Tibial nerve (tissue), 4 donors: ENCODE results near the gene PLBD1. TPM values are rescaled to one million over a fixed set of nuclear protein-coding genes. Genes with fewer than 3 reads are reported as not detected.

Source experiments
- DNase-seq, 2 donors: peaks; one replicate each; pipeline ENCODE4 v3.0.0-alpha.2; 2019; ENCODE audit warnings: low spot score in 2 of 2
- H3K27ac ChIP-seq, 4 donors: fragments of 200-600 bp; sonication (generic) in 3 of 4; one replicate each; pipeline ENCODE4 v1.5.1; 2017 to 2019; ENCODE audit warnings: mild to moderate bottlenecking in 1 of 4
- H3K27me3 ChIP-seq, 2 donors: fragments of 200-600 bp; sonication (generic) in 1 of 2; one replicate each; pipeline versions ENCODE4 v1.5.1 to v1.6.0; 2017 to 2019
- H3K36me3 ChIP-seq, 3 donors: fragments of 200-600 bp; sonication (generic); one replicate each; pipeline ENCODE4 v1.5.1; 2018 to 2019
- H3K4me1 ChIP-seq, 4 donors: fragments of 200-600 bp; sonication (generic) in 3 of 4; one replicate each; pipeline ENCODE4 v1.5.1; 2017 to 2019
- H3K4me3 ChIP-seq, 4 donors: fragments of 200-600 bp; sonication (generic) in 3 of 4; one replicate each; pipeline ENCODE4 v1.5.1; 2017 to 2019; ENCODE audit warnings: mild to moderate bottlenecking in 1 of 4, moderate library complexity in 1 of 4
- H3K9me3 ChIP-seq, 4 donors: fragments of 200-600 bp; sonication (generic) in 3 of 4; one replicate each; pipeline ENCODE4 v1.5.1; 2017 to 2019
- EP300 ChIP-seq, 2 donors: sonication (generic); formaldehyde crosslinking; IDR thresholded peaks; one replicate each; pipeline ENCODE4 v1.6.1; 2017; ENCODE audit warnings: antibody characterized with exemption in 2 of 2, mild to moderate bottlenecking in 1 of 2
- POLR2A ChIP-seq, 2 donors: fragments of 450-650 bp; IDR thresholded peaks; one replicate each; pipeline ENCODE4 v1.6.1; 2017; ENCODE audit warnings: antibody characterized with exemption in 2 of 2, mild to moderate bottlenecking in 2 of 2, moderate library complexity in 2 of 2
- WGBS, 2 donors: methylation state at CpG; one replicate each; pipeline ENCODE4 v1.1.5; 2018; 5-methylcytosine and 5-hydroxymethylcytosine counted together
- total RNA-seq, 4 donors: library from RNA; depleted of rRNA; stranded (reverse); fragments of >200 nt; gene quantifications; one replicate each; pipeline ENCODE4 v1.1.0, GENCODE V29; 2016
- TF ChIP-seq, protein P1 (sequence below), 5 experiments: fragments of 200-600 bp in 3 of 5; fragments of 450-650 bp in 2 of 5; sonication (generic) in 3 of 5; IDR thresholded peaks; one replicate each; pipeline ENCODE4 v1.5.1; 2016 to 2019; ENCODE audit warnings: antibody characterized with exemption in 5 of 5, mild to moderate bottlenecking in 3 of 5, moderate library complexity in 2 of 5

PLBD1 gene
- total RNA-seq, 4 donors from 2014 or later, result 4.8 to 12.0 (median 8.6) TPM

DNA sequence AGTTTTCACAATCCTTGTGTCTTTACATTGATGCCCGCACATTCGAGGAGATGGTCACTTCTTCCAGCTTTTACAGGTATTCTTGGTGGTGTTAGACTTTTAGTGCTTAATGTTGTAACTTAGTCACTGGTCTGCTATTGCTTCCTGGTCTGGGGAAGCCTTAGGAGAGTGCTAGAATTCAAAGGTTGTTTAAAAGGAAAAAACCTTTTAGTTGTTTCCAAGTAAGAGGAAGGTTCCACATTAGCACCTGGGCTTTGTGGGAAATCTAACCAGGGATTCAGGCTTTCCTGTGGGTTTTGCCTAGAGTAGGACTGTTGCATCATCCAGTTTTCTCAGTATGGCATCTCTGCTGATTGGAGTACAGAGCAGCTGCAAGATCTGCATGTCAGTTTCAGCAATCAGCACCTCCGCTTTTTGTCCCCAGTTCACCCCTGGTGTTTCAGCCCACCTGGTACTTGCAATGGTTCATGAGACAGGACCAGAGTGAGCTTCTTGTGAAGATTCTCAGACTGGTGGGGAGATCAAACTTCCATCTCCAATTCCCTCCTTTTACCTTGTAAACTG, 44.0 kb upstream of the PLBD1 start:
- Histone ChIP-seq H3K36me3 (no peaks in the 10 kb centered on the region), H3K27me3 (no peaks in the 10 kb centered on the region), H3K4me3 (no peak overlapping the region), H3K9me3 (peaks cover 0 to 31% (median 8%) of the 10 kb centered on the region in 4 donors), H3K4me1 (peaks cover 0 to 11% (median 0%) of the 10 kb centered on the region in 4 donors), H3K27ac (no peak overlapping the region)
- DNase-seq, result no peak
- TF ChIP-seq EP300 (IDR thresholded peaks at IDR 0.05), result no peak
- TF ChIP-seq POLR2A (IDR thresholded peaks at IDR 0.05), result no peak
- TF ChIP-seq, protein P1, sequence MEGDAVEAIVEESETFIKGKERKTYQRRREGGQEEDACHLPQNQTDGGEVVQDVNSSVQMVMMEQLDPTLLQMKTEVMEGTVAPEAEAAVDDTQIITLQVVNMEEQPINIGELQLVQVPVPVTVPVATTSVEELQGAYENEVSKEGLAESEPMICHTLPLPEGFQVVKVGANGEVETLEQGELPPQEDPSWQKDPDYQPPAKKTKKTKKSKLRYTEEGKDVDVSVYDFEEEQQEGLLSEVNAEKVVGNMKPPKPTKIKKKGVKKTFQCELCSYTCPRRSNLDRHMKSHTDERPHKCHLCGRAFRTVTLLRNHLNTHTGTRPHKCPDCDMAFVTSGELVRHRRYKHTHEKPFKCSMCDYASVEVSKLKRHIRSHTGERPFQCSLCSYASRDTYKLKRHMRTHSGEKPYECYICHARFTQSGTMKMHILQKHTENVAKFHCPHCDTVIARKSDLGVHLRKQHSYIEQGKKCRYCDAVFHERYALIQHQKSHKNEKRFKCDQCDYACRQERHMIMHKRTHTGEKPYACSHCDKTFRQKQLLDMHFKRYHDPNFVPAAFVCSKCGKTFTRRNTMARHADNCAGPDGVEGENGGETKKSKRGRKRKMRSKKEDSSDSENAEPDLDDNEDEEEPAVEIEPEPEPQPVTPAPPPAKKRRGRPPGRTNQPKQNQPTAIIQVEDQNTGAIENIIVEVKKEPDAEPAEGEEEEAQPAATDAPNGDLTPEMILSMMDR (IDR thresholded peaks at IDR 0.05), result no peak
- 92 to 93% methylated on average over 3 of the region's 3 CpGs for WGBS, 2 donors

DNA sequence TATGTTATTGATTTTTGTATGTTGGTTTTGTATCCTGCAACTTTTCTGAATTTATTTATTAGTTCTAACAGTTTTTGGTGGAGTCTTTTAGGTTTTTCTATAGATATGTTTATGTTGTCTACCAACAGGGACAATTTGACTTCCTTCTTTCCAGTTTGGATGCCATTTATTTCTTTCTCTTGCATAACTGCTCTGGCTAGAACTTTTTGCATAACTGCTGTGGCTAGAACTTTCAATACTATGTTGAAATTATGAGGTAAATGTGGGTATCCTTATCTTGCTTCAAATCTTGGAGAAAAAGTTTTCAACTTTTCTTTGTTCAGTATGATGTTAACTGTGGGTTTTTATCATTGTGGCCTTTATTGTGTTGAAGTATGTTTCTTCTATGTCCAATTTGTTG, 39.9 kb upstream of the PLBD1 start:
- H3K36me3 ChIP-seq, result no peaks in the 10 kb centered on the region
- peaks cover 0 to 72% (median 18%) of the 10 kb centered on the region in 4 donors for H3K9me3 ChIP-seq
- H3K4me1 ChIP-seq, result no peaks in the 10 kb centered on the region
- H3K4me3 ChIP-seq, result no peak overlapping the region
- DNase-seq, result no peak
- no peak overlapping the region for H3K27ac ChIP-seq
- TF ChIP-seq, protein P1 (IDR thresholded peaks at IDR 0.05), result no peak
- TF ChIP-seq POLR2A (IDR thresholded peaks at IDR 0.05), result no peak
- TF ChIP-seq EP300 (IDR thresholded peaks at IDR 0.05), result no peak
- no peaks in the 10 kb centered on the region for H3K27me3 ChIP-seq

DNA sequence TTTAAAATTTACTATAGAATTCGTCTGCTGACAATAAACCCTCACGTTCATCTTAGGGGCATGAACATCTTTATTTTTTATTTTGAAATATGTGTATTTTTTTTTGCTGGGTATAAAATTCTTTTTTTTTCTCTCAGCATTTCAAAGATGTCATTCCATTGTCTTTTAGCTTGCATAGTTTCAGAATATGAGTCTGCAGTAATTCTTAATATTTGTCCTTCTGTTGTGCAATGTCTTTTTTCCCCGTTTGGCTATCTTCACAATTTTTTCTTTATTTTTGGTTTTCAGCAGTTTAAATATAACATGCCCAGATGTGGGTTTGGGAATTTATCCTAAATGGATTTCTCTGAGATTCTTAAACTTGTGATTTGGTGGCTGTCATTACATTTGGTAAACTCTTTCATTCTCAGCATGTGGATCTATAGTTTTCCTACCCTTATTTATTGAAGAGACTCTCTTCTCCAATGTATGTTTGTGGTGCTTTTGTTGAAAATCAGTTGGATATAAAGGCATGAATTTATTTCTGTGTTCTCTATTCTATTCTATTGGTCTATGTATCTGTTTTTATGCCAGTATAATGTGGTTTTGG, 37.8 kb upstream of the PLBD1 start:
- Histone ChIP-seq H3K4me1 (no peaks in the 10 kb centered on the region), H3K27ac (no peak overlapping the region), H3K27me3 (no peaks in the 10 kb centered on the region), H3K4me3 (no peak overlapping the region), H3K9me3 (peaks cover 0 to 75% (median 21%) of the 10 kb centered on the region in 4 donors), H3K36me3 (no peaks in the 10 kb centered on the region)
- TF ChIP-seq POLR2A (IDR thresholded peaks at IDR 0.05) (no peak), EP300 (IDR thresholded peaks at IDR 0.05) (no peak)
- TF ChIP-seq, protein P1 (IDR thresholded peaks at IDR 0.05), result no peak
- WGBS, 2 donors, result 85% methylated on average over 3 of the region's 3 CpGs
- DNase-seq, result no peak

DNA sequence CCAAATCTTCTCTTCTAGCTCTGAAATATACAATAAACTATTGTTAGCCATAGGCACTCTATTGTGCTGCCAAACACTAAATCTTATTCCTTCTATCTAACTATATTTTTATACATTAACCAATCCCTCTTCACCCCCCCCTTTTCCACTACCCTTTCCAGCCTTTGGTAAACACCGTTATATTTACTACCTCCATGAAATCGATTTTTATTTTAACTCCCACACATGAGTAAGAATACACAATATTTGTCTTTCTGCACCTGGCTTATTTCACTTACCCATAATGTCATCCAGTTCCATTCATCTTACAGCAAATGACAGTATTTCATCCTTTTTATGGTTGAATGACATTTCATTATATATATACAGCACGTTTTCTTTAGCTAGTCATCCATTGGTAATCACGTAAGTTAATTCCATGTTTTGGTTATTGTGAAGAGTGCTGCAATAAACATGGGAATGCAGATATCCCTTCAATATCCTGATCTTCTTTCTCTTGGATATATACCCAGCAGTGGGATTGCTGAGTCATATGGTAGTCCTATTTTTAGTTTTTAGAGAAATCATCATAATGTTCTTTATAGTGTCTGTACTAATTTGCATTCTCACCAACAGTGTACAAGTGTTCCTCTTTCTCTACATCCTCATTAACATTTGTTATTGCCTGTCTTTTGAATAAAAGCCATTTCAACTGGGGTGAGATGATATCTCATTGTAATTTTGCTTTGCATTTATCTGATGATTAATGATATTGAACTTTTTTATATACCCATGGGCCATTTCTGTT, 34.2 kb upstream of the PLBD1 start:
- Histone ChIP-seq H3K9me3 (peaks cover 0 to 66% (median 13%) of the 10 kb centered on the region in 4 donors), H3K27ac (no peak overlapping the region), H3K36me3 (no peaks in the 10 kb centered on the region), H3K4me3 (no peak overlapping the region), H3K27me3 (no peaks in the 10 kb centered on the region), H3K4me1 (no peaks in the 10 kb centered on the region)
- TF ChIP-seq, protein P1 (IDR thresholded peaks at IDR 0.05), result no peak
- TF ChIP-seq EP300 (IDR thresholded peaks at IDR 0.05) (no peak), POLR2A (IDR thresholded peaks at IDR 0.05) (no peak)
- WGBS, 2 donors, result 78 to 90% methylated on average over 4 of the region's 4 CpGs
- no peak for DNase-seq

DNA sequence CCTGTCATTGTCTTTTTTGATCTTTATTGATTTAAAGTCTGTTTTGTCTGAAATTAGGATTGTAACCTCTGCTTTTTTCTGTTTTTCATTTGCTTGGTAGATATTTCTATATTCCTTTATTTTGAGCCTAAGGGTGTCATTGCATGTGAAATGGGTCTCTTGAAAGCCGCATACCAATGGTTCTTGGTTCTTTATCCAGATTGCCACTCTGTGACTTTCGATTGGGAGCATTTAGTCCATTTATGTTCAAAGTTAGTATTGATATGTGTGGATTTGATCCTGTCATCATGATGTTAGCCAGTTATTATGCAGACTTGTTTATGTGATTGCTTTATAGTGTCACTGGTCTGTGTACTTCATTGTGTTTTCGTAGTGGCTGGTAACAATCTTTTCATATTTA, 29.8 kb upstream of the PLBD1 start:
- Histone ChIP-seq H3K27me3 (no peaks in the 10 kb centered on the region), H3K4me3 (no peak overlapping the region), H3K36me3 (no peaks in the 10 kb centered on the region), H3K27ac (no peak overlapping the region), H3K9me3 (peaks cover 0 to 40% (median 5%) of the 10 kb centered on the region in 4 donors), H3K4me1 (no peaks in the 10 kb centered on the region)
- TF ChIP-seq, protein P1 (IDR thresholded peaks at IDR 0.05), result no peak
- TF ChIP-seq EP300 (IDR thresholded peaks at IDR 0.05) (no peak), POLR2A (IDR thresholded peaks at IDR 0.05) (no peak)
- WGBS, 2 donors, result 90 to 96% methylated on average over 3 of the region's 3 CpGs
- DNase-seq, result no peak
